ENCODE results near the gene PAPPA.

DNA sequence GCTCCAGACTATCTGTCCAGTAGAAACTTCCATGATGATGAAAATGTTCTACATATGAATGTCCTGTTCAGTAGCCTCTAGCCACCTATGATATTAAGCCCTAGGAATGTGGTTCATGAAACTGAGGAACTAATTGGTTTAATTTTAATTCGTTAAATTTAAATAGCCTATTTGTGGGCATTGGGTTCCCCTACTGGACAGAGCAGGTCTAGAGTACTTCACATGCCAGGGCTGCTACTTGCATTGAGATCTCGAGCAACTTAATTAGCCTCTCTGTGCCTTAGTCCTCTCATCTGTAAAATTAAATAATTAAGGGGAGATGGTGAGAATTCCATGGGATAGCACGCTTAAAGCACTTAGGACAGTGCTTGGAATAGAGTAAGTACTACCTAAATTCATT lies 160.0 kb downstream of the PAPPA start:
- TF ChIP-seq CTCF (conservative IDR thresholded peaks at IDR 0.05) (peak; percentile 26; the same call in 1 of the 2 replicates), EZH2 (IDR thresholded peaks at IDR 0.05; ENCODE audit: low read depth) (no peak)

Measured in PC-9 (cell line).